Uterus (tissue), 4 donors: ENCODE measurements around the gene PLXNB3. TPM values are rescaled to one million over a fixed set of nuclear protein-coding genes. Genes with fewer than 3 reads are reported as not detected.

Experiments
- DNase-seq, 2 donors: peaks; one replicate each; pipeline ENCODE4 v3.0.0-alpha.2; 2019 to 2020
- H3K27ac ChIP-seq, 2 donors: fragments of 200-600 bp; sonication (generic); 1 replicate in 1 of 2; 2 replicates in 1 of 2; pipeline ENCODE4 v1.5.1; 2016 to 2018
- H3K27me3 ChIP-seq, 2 donors: fragments of 200-600 bp; sonication (generic); one replicate each; pipeline ENCODE4 v1.5.1; 2018 to 2019; ENCODE audit warnings: control low read depth in 1 of 2
- H3K36me3 ChIP-seq, 2 donors: fragments of 200-600 bp; sonication (generic); one replicate each; pipeline ENCODE4 v1.5.1; 2019; ENCODE audit warnings: control low read depth in 1 of 2
- H3K4me1 ChIP-seq, 2 donors: fragments of 200-600 bp; sonication (generic); one replicate each; pipeline ENCODE4 v1.5.1; 2018 to 2019; ENCODE audit warnings: control low read depth in 1 of 2
- H3K4me3 ChIP-seq, 2 donors: fragments of 200-600 bp; sonication (generic); 1 replicate in 1 of 2; 2 replicates in 1 of 2; pipeline ENCODE4 v1.5.1; 2018 to 2019; ENCODE audit warnings: mild to moderate bottlenecking in 1 of 2
- H3K9me3 ChIP-seq, 2 donors: fragments of 200-600 bp; sonication (generic); one replicate each; pipeline ENCODE4 v1.5.1; 2019; ENCODE audit warnings: control low read depth in 1 of 2
- POLR2A ChIP-seq, 2 donors: fragments of 450-650 bp; IDR thresholded peaks; one replicate each; pipeline ENCODE4 v1.6.1; 2016; ENCODE audit warnings: antibody characterized with exemption in 2 of 2, mild to moderate bottlenecking in 1 of 2, moderate library complexity in 1 of 2
- intact Hi-C: fragments of 100-400 bp; cut with DNase I; formaldehyde crosslinking; loops from one replicate; pipeline ENCODE4 v1.15.1; 2023; ENCODE audit warnings: low total_unique reads
- total RNA-seq, 4 donors: library from RNA; depleted of rRNA in 3 of 4; stranded (reverse); fragments of >200 nt in 3 of 4; gene quantifications; one replicate each; pipeline versions ENCODE4 v1.1.0 to v1.2.4, GENCODE V29; 2014 to 2023
- TF ChIP-seq, protein P1 (sequence below), 4 experiments: fragments of 200-600 bp in 2 of 4; fragments of 450-650 bp in 2 of 4; sonication (generic) in 2 of 4; IDR thresholded peaks; one replicate each; pipeline ENCODE4 v1.5.1; 2016 to 2019; ENCODE audit warnings: antibody characterized with exemption in 4 of 4, mild to moderate bottlenecking in 2 of 4, moderate library complexity in 1 of 4
- donor health status: DM: yes; HTN: yes; CAD: no.

The PLXNB3 gene
- total RNA-seq, 4 donors from 2014 or later: 1.5 to 50.7 (median 5.1) TPM

DNA sequence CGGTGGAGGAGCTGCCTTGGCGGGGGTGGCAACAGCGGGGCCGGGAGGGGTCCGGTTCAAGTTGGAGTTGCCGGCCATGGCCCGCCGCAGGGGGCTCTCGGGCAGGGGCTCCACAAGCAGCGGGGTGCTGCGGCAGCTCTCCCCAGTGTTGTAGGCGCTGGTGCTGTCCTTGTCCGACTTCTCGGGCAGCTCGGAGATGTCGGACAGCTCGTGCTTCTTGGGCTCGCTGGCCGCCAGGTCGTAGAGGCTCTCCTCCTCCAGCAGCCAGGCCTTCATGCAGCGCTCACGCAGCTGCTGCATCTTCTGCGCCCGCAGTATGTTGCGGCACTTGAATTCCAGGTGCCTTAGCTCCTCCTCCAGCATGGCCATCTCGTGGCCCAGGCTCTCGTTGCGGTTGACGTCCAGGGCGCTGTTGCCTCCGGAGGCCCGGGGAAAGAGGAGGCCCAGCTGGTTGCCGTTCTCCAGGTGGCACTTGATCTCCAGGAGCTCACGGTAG is 40.1 kb downstream of the PLXNB3 start:
- TF ChIP-seq POLR2A (IDR thresholded peaks at IDR 0.05): no peak
- TF ChIP-seq, protein P1, sequence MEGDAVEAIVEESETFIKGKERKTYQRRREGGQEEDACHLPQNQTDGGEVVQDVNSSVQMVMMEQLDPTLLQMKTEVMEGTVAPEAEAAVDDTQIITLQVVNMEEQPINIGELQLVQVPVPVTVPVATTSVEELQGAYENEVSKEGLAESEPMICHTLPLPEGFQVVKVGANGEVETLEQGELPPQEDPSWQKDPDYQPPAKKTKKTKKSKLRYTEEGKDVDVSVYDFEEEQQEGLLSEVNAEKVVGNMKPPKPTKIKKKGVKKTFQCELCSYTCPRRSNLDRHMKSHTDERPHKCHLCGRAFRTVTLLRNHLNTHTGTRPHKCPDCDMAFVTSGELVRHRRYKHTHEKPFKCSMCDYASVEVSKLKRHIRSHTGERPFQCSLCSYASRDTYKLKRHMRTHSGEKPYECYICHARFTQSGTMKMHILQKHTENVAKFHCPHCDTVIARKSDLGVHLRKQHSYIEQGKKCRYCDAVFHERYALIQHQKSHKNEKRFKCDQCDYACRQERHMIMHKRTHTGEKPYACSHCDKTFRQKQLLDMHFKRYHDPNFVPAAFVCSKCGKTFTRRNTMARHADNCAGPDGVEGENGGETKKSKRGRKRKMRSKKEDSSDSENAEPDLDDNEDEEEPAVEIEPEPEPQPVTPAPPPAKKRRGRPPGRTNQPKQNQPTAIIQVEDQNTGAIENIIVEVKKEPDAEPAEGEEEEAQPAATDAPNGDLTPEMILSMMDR (IDR thresholded peaks at IDR 0.05): no peak
- no peaks in the 10 kb centered on the region for H3K9me3 ChIP-seq
- intact Hi-C loops: no loop called here
- no peak for DNase-seq
- H3K4me1 ChIP-seq: no peaks in the 10 kb centered on the region
- no peaks in the 10 kb centered on the region for H3K27me3 ChIP-seq
- no peak overlapping the region for H3K4me3 ChIP-seq
- no peak overlapping the region for H3K27ac ChIP-seq
- H3K36me3 ChIP-seq: no peaks in the 10 kb centered on the region

DNA sequence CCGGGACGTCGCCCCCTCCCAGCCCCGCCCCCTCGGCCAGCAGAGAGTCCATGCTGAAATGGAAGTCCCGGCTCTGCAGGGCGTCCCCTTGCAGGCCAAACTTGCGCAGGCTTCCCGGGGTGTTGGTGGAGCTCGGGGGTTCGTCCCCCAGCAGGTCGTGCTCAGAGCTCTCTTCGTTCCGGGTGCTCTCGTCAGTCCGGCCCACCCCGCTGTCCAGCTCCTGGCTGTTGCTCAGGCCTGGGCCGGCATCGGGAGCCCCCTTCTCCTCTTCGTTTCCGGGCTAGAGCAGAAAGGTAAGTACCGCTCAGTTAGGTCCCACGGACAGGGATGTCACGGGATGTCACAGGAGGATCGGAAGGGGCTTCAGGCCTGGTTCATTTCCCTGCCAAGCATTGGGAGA is 40.6 kb downstream of the PLXNB3 start:
- H3K9me3 ChIP-seq: no peaks in the 10 kb centered on the region
- H3K36me3 ChIP-seq: no peaks in the 10 kb centered on the region
- H3K4me3 ChIP-seq: no peak overlapping the region
- no peak for DNase-seq
- H3K4me1 ChIP-seq: no peaks in the 10 kb centered on the region
- intact Hi-C loops: no loop called here
- no peak for TF ChIP-seq POLR2A (IDR thresholded peaks at IDR 0.05)
- TF ChIP-seq, protein P1 (IDR thresholded peaks at IDR 0.05): no peak
- H3K27me3 ChIP-seq: no peaks in the 10 kb centered on the region
- no peak overlapping the region for H3K27ac ChIP-seq

DNA sequence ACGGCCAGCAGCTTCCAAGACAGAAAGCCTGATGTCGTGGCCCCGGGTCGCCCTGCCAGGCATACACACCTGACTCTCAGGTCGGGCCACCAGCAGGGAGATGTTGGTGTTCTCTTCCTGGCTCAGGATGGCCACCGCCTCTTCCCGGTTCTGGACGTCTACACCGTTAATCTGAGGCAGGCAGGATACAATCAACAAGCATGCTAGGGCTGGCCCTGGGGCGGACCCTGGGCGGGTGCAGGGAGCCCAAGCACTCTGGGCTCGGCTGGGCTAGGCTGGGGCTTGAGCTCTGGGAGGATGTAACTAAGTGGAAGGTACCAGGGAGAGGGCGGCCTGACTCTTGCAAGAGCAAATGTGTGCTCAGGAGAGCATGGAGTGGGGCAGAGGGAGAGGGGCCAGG is 41.4 kb downstream of the PLXNB3 start:
- Histone ChIP-seq H3K4me3 (no peak overlapping the region), H3K36me3 (no peaks in the 10 kb centered on the region), H3K27me3 (no peaks in the 10 kb centered on the region), H3K9me3 (no peaks in the 10 kb centered on the region), H3K4me1 (no peaks in the 10 kb centered on the region), H3K27ac (no peak overlapping the region)
- TF ChIP-seq, protein P1 (IDR thresholded peaks at IDR 0.05): no peak
- TF ChIP-seq POLR2A (IDR thresholded peaks at IDR 0.05): no peak
- intact Hi-C loops: no loop called here
- no peak for DNase-seq

DNA sequence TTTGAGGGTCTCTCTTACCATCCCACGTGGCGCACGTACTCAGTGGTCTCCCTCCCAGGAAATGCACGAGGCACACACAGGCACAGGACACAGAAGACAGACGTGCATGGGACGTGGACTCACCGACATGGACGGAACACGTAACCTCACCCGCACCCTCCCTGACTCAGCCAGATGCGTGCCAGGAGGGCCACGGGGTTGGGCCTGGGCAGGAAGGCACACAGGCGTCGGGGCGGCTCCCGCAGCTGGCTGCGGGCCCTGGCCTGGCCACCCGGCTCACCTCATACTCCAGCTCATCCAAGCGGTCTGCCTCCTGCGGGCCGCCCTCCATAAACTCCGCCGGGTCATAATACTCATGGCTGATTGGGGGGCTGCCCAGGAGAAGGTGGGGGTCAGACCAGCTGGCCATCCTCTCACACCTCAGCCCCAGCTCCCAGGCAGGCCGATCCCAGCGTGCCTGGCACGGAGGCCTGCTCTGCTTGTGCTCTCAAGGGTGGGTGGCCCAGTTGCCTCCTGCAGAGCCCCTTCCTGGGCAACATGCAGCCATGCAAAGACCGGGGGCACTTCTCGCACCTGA is 43.0 kb downstream of the PLXNB3 start:
- intact Hi-C loops: no loop called here
- Histone ChIP-seq H3K4me1 (no peaks in the 10 kb centered on the region), H3K4me3 (no peak overlapping the region), H3K36me3 (no peaks in the 10 kb centered on the region), H3K9me3 (no peaks in the 10 kb centered on the region), H3K27ac (no peak overlapping the region), H3K27me3 (no peaks in the 10 kb centered on the region)
- DNase-seq: no peak
- TF ChIP-seq, protein P1 (IDR thresholded peaks at IDR 0.05): no peak
- TF ChIP-seq POLR2A (IDR thresholded peaks at IDR 0.05): no peak

DNA sequence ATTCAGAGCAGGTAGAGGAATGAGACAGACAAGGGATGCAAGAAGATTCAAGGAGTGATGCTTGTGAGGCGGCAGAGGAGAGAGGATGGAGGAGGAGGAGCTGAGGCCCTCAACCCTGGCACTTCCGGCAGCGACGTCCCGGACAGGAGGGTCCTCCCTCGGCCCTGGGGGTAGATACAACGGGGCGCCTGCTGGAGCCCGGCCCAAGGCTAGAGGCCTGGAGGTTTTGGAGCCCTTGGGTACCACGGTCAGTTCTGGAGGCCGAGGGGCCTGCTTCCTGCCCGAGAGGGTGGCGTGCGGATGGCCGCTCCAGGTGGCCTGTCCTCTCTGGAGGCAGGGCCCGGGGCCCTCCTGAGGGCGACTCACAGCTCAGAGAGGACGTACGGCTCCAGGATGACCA is 43.9 kb downstream of the PLXNB3 start:
- Histone ChIP-seq H3K27me3 (no peaks in the 10 kb centered on the region), H3K4me3 (no peak overlapping the region), H3K4me1 (no peaks in the 10 kb centered on the region), H3K27ac (no peak overlapping the region), H3K9me3 (no peaks in the 10 kb centered on the region), H3K36me3 (no peaks in the 10 kb centered on the region)
- intact Hi-C loops: no loop called here
- DNase-seq: no peak
- TF ChIP-seq POLR2A (IDR thresholded peaks at IDR 0.05): no peak
- TF ChIP-seq, protein P1 (IDR thresholded peaks at IDR 0.05): no peak
